ENCODE results near the gene NR3C1.

DNA sequence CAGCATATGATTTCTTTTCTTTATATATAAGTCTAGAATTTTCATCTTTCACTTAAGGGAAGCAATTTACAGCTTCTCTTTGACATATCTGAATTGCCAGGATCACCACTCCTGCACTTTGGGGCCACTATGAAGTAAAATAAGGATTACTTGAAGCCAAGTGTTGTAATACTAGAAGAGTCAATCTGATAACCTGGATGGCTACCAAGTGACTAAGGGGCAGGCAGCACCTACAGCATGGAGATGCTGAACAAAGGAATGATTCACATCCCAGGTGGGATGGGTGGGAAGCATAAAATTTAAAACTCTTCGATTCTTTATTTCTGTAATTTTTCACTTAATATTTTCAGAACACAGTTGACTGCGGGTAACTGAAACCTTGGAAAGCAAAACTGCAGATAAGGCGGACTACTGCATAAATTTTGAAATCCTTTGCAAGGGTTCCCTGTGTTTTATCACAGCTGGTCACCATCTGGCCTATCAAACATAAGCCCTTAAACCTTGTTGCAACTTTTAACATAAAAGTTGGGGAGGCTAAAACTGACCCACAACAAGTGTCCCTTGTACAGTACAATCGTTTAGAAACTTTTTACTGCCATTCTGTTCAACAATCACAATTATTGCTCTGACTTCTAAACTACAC lies 31.2 kb downstream of the NR3C1 start:
- no peak for TF ChIP-seq EZH2phosphoT487 (IDR thresholded peaks at IDR 0.05)
- TF ChIP-seq, protein P1, sequence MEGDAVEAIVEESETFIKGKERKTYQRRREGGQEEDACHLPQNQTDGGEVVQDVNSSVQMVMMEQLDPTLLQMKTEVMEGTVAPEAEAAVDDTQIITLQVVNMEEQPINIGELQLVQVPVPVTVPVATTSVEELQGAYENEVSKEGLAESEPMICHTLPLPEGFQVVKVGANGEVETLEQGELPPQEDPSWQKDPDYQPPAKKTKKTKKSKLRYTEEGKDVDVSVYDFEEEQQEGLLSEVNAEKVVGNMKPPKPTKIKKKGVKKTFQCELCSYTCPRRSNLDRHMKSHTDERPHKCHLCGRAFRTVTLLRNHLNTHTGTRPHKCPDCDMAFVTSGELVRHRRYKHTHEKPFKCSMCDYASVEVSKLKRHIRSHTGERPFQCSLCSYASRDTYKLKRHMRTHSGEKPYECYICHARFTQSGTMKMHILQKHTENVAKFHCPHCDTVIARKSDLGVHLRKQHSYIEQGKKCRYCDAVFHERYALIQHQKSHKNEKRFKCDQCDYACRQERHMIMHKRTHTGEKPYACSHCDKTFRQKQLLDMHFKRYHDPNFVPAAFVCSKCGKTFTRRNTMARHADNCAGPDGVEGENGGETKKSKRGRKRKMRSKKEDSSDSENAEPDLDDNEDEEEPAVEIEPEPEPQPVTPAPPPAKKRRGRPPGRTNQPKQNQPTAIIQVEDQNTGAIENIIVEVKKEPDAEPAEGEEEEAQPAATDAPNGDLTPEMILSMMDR (IDR thresholded peaks at IDR 0.05) = no peak

Measured in neural progenitor cell (in vitro differentiated cells).